ENCODE measurements around the gene UBR4.

Gene UBR4

GRCh38 chr1:19049128-19049768 lies 160.8 kb downstream of the UBR4 start:
- no peak overlapping the region for H2BK15ac ChIP-seq (ENCODE audit: low read depth, poor library complexity, severe bottlenecking)
- no peak overlapping the region for H2BK5ac ChIP-seq (ENCODE audit: low read depth, low read length, poor library complexity, severe bottlenecking)

GRCh38 chr1:19046972-19047731 lies 162.9 kb downstream of the UBR4 start:
- H3K14ac ChIP-seq (ENCODE audit: low read length in 2 of 2), result no peak overlapping the region
- no peak overlapping the region for H2BK12ac ChIP-seq (ENCODE audit: low read length in 2 of 2)
- H3K79me1 ChIP-seq (replicated peaks; ENCODE audit: low read length, poor library complexity, severe bottlenecking), result no peaks in the 10 kb centered on the region
- no peak overlapping the region for H3K27ac ChIP-seq (ENCODE audit: low read length, poor library complexity, severe bottlenecking)
- no peak overlapping the region for H2AK5ac ChIP-seq (ENCODE audit: low read length, severe bottlenecking)
- no peak overlapping the region for H3K9ac ChIP-seq (ENCODE audit: low read length)
- no peak overlapping the region for H2BK15ac ChIP-seq (ENCODE audit: low read depth, poor library complexity, severe bottlenecking)
- H4K91ac ChIP-seq (ENCODE audit: low read length), result no peak overlapping the region
- no peak overlapping the region for H3K4me2 ChIP-seq (ENCODE audit: low read length, poor library complexity, severe bottlenecking)
- no peak overlapping the region for H2AFZ ChIP-seq (ENCODE audit: low read depth, low read length)
- H3K36me3 ChIP-seq (ENCODE audit: control insufficient read depth in 1 of 2, insufficient read depth in 2 of 2, low read depth in 1 of 2, low read length in 2 of 2), result no peaks in the 10 kb centered on the region
- no peak overlapping the region for H3K4me3 ChIP-seq (ENCODE audit: insufficient read depth in 1 of 2, low read depth in 1 of 2, low read length in 2 of 2)
- H3K27me3 ChIP-seq (ENCODE audit: control insufficient read depth in 1 of 2, insufficient read depth in 1 of 2, low read length in 2 of 2), result peaks cover 8 to 52% of the 10 kb centered on the region in 2 experiments
- no peaks in the 10 kb centered on the region for H3K9me3 ChIP-seq (ENCODE audit: control insufficient read depth, low read length)
- H4K8ac ChIP-seq (ENCODE audit: low read length), result no peak overlapping the region
- H3K23ac ChIP-seq (ENCODE audit: low read length in 2 of 2), result no peak overlapping the region
- peaks cover 11% of the 10 kb centered on the region for H3K4me1 ChIP-seq (ENCODE audit: control insufficient read depth, insufficient read depth, low read depth, low read length)
- H2BK120ac ChIP-seq (ENCODE audit: low read depth, low read length), result no peak overlapping the region
- no peak overlapping the region for H3K4ac ChIP-seq (ENCODE audit: low read depth in 1 of 2, low read length in 2 of 2)
- 80% methylated on average over 10 of the region's 10 CpGs for WGBS
- H3K18ac ChIP-seq (ENCODE audit: low read depth in 1 of 2, low read length in 2 of 2), result no peak overlapping the region
- DNase-seq, result no peak
- H2BK5ac ChIP-seq (ENCODE audit: low read depth, low read length, poor library complexity, severe bottlenecking), result no peak overlapping the region

More at GRCh38 chr1:19049128-19049768, 160.8 kb downstream of the UBR4 start:
- Histone ChIP-seq H3K9ac (ENCODE audit: low read length) (no peak overlapping the region), H4K8ac (ENCODE audit: low read length) (no peak overlapping the region), H3K79me1 (replicated peaks; ENCODE audit: low read length, poor library complexity, severe bottlenecking) (no peaks in the 10 kb centered on the region), H3K4ac (ENCODE audit: low read depth in 1 of 2, low read length in 2 of 2) (no peak overlapping the region), H3K36me3 (ENCODE audit: control insufficient read depth in 1 of 2, insufficient read depth in 2 of 2, low read depth in 1 of 2, low read length in 2 of 2) (no peaks in the 10 kb centered on the region), H3K4me3 (ENCODE audit: insufficient read depth in 1 of 2, low read depth in 1 of 2, low read length in 2 of 2) (no peak overlapping the region), H3K27me3 (ENCODE audit: control insufficient read depth in 1 of 2, insufficient read depth in 1 of 2, low read length in 2 of 2) (peaks cover 23 to 54% of the 10 kb centered on the region in 2 experiments), H3K27ac (ENCODE audit: low read length, poor library complexity, severe bottlenecking) (no peak overlapping the region), H3K9me3 (ENCODE audit: control insufficient read depth, low read length) (no peaks in the 10 kb centered on the region), H2AFZ (ENCODE audit: low read depth, low read length) (no peak overlapping the region), H2BK120ac (ENCODE audit: low read depth, low read length) (no peak overlapping the region), H4K91ac (ENCODE audit: low read length) (no peak overlapping the region), H3K4me2 (ENCODE audit: low read length, poor library complexity, severe bottlenecking) (no peak overlapping the region), H3K4me1 (ENCODE audit: control insufficient read depth, insufficient read depth, low read depth, low read length) (peaks cover 18% of the 10 kb centered on the region), H3K23ac (ENCODE audit: low read length in 2 of 2) (no peak overlapping the region), H3K14ac (ENCODE audit: low read length in 2 of 2) (no peak overlapping the region), H2BK12ac (ENCODE audit: low read length in 2 of 2) (no peak overlapping the region), H3K18ac (ENCODE audit: low read depth in 1 of 2, low read length in 2 of 2) (no peak overlapping the region), H2AK5ac (ENCODE audit: low read length, severe bottlenecking) (no peak overlapping the region)
- DNase-seq, result no peak
- 86% methylated on average over 15 of the region's 15 CpGs for WGBS

DNA sequence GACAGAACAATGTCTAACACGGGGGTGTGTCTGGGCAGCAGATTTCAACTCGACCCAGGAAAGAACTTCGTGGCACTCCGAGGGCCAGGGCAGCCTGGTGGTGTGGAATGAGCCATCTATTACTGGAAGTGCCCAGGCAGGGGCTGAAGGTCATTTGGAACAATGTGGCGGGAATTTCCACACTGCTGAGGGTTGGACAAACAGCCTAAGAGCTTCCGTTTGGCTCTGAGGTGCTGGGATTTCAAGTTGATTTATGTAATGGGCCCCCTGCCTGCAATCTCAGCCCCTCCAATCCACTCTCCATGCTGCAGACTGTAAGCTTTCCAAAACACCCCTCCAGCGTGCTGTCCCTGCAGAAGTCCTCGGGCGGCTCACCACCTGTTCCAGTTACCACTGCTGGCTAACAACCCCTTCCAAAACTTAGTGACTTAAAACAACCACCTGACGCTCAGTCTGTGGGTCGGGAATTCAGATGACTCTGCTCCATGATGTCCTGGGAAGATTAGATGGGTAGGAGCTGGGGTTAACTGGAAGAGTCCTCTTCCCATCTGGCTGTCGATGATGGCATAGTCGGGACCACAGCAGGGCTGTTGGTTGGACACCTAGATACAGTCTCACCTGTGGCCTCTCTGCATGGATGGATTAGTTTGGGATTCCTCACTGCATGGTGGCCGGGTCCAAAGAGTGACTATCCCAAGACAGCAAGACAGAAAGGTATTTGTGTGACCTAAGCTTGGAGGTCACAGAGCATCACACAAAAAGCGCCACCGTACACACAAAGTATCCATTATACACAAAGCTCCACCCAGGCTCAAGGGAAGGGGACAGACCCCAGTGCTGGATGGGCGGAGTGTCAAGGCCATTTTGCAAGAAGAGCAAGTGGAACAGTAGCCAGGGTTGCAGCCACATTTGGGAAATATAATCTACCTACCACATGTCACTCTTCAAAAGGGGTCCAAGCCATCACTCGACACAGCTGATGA lies 163.9 kb downstream of the UBR4 start:
- no peak overlapping the region for H3K9ac ChIP-seq (ENCODE audit: low read length)
- H3K27ac ChIP-seq (ENCODE audit: low read length, poor library complexity, severe bottlenecking), result no peak overlapping the region
- no peak overlapping the region for H3K14ac ChIP-seq (ENCODE audit: low read length in 2 of 2)
- no peak overlapping the region for H3K4ac ChIP-seq (ENCODE audit: low read depth in 1 of 2, low read length in 2 of 2)
- H3K18ac ChIP-seq (ENCODE audit: low read depth in 1 of 2, low read length in 2 of 2), result no peak overlapping the region
- H2AFZ ChIP-seq (ENCODE audit: low read depth, low read length), result no peak overlapping the region
- no peaks in the 10 kb centered on the region for H3K36me3 ChIP-seq (ENCODE audit: control insufficient read depth in 1 of 2, insufficient read depth in 2 of 2, low read depth in 1 of 2, low read length in 2 of 2)
- no peaks in the 10 kb centered on the region for H3K79me1 ChIP-seq (replicated peaks; ENCODE audit: low read length, poor library complexity, severe bottlenecking)
- no peak overlapping the region for H4K91ac ChIP-seq (ENCODE audit: low read length)
- H2BK15ac ChIP-seq (ENCODE audit: low read depth, poor library complexity, severe bottlenecking), result no peak overlapping the region
- H3K9me3 ChIP-seq (ENCODE audit: control insufficient read depth, low read length), result no peaks in the 10 kb centered on the region
- H3K4me3 ChIP-seq (ENCODE audit: insufficient read depth in 1 of 2, low read depth in 1 of 2, low read length in 2 of 2), result no peak overlapping the region
- H2BK120ac ChIP-seq (ENCODE audit: low read depth, low read length), result no peak overlapping the region
- no peak overlapping the region for H3K23ac ChIP-seq (ENCODE audit: low read length in 2 of 2)
- H3K4me1 ChIP-seq (ENCODE audit: control insufficient read depth, insufficient read depth, low read depth, low read length), result peaks cover 11% of the 10 kb centered on the region
- no peak for DNase-seq
- no peak overlapping the region for H2BK12ac ChIP-seq (ENCODE audit: low read length in 2 of 2)
- WGBS, result 84% methylated on average over 18 of the region's 18 CpGs
- H3K27me3 ChIP-seq (ENCODE audit: control insufficient read depth in 1 of 2, insufficient read depth in 1 of 2, low read length in 2 of 2), result peaks cover 8 to 51% of the 10 kb centered on the region in 2 experiments
- no peak overlapping the region for H3K4me2 ChIP-seq (ENCODE audit: low read length, poor library complexity, severe bottlenecking)
- H2AK5ac ChIP-seq (ENCODE audit: low read length, severe bottlenecking), result no peak overlapping the region
- H4K8ac ChIP-seq (ENCODE audit: low read length), result no peak overlapping the region
- no peak overlapping the region for H2BK5ac ChIP-seq (ENCODE audit: low read depth, low read length, poor library complexity, severe bottlenecking)

Measured in mesenchymal stem cell (in vitro differentiated cells and primary cell).